Measurements from ENCODE around the gene OR2M4.
"Not testable (repeated sequence)": the region's sequence is repeated elsewhere in the genome, so short reads cannot be mapped to it uniquely, and the experiment has no call there.

Gene OR2M4

DNA sequence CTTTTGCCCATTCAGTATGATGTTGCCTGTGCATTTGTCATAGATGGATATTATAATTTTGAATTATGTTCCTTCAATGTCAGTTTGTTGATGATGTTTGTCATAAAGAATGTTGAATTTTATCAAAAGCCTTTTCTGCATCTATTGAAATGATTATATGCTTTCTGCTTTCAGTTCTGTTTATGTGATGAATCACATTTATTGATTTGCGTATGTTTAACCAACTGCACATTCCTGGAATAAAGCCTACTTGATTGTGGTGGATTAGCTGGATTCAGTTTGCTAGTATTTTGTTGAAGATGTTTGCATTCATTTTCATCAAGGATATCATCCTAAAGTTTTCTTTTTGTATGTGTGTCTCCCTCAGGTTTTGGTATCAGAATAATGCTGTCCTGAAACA lies 5.7 kb upstream of the OR2M4 start:
- Histone ChIP-seq H3K27ac (no peak overlapping the region), H3K4me3 (no peak overlapping the region)
- TF ChIP-seq, protein P1, sequence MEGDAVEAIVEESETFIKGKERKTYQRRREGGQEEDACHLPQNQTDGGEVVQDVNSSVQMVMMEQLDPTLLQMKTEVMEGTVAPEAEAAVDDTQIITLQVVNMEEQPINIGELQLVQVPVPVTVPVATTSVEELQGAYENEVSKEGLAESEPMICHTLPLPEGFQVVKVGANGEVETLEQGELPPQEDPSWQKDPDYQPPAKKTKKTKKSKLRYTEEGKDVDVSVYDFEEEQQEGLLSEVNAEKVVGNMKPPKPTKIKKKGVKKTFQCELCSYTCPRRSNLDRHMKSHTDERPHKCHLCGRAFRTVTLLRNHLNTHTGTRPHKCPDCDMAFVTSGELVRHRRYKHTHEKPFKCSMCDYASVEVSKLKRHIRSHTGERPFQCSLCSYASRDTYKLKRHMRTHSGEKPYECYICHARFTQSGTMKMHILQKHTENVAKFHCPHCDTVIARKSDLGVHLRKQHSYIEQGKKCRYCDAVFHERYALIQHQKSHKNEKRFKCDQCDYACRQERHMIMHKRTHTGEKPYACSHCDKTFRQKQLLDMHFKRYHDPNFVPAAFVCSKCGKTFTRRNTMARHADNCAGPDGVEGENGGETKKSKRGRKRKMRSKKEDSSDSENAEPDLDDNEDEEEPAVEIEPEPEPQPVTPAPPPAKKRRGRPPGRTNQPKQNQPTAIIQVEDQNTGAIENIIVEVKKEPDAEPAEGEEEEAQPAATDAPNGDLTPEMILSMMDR (IDR thresholded peaks at IDR 0.05) = no peak
- no peak for DNase-seq (ENCODE audit: low spot score)

DNA sequence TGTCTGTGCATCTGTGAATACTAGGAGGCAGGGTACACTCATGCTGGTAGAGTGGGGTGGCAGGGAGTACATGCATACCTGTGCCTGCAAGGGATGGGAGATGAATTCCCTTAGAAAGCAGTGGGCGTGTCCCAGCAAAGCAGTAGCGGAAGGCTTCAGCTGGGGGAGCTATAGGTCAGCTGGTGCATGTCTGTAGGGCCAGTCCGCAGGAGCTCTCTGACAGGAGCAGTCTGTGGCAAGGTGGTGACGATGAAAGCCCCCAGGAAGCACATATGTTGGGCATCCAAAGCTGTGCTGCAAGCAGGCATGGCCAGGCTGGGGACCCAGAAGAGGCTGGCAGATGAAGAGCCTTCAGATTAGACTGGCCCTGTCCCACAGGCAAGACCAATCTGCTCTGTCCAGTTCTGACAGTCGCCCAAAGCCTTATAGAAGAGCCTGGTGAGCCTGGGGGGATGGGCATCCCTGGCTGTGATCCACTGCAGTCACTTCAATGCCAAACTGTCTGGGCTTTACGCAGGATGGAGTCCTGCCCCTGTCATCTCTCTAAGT lies 1.8 kb upstream of the OR2M4 start:
- no peak for DNase-seq (ENCODE audit: low spot score)
- TF ChIP-seq, protein P1 (IDR thresholded peaks at IDR 0.05) = no peak
- no peak overlapping the region for H3K27ac ChIP-seq
- no peak overlapping the region for H3K4me3 ChIP-seq

DNA sequence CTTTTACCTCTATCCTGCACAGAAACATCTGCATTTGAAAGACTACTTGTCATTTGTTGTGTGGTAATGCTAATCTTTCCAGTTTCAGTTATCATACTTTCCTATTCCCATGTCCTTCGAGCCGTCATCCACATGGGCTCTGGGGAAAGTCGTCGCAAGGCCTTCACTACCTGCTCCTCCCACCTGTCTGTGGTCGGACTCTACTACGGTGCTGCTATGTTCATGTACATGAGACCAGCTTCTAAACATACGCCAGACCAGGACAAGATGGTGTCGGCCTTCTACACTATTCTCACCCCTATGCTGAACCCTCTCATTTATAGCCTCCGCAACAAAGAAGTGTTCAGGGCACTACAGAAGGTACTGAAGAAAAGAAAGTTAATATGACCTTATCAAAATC lies 8.3 kb downstream of the OR2M4 start:
- H3K27ac ChIP-seq = no peak overlapping the region
- DNase-seq (ENCODE audit: low spot score) = no peak
- H3K4me3 ChIP-seq = no peak overlapping the region
- TF ChIP-seq, protein P1 (IDR thresholded peaks at IDR 0.05) = no peak

DNA sequence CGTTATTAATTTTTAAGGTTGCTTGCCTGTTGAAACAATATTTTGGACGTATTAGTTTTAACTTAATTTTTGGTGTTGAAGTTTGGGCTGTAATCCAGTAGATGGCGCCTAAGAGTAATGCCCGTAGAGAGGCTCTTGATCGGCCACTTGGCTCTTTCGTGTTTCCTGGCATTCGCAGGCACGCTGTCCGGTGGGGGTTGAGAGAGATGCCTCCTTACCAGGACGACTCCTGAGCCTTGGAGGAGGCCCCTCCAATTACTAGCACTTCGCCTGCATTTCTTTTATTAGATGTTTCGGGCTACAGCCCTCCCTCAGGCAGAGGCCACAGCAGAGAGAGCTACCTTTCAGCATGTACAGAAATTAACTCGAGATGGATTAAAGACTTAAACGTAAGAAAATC lies 12.0 kb downstream of the OR2M4 start:
- H3K4me3 ChIP-seq = no peak overlapping the region
- no peak overlapping the region for H3K27ac ChIP-seq
- DNase-seq (ENCODE audit: low spot score) = no peak
- TF ChIP-seq, protein P1 (IDR thresholded peaks at IDR 0.05) = no peak

DNA sequence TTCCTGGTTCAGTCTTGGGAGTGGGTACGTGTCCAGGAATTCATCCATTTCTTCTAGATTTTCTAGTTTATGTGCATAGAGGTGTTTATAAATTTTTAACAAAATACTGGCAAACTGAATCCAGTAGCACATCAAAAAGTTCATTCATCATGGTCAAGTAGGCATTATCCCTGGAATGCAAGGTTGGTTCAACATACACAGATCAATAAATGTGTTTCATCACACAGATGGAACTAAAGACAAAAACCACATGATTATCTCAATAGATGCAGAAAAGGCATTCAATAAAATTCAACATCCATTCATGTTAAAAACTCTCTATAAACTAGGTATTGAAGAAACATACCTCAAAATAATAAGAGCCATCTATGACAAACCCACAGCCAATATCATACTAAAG lies 28.1 kb downstream of the OR2M4 start:
- DNase-seq (ENCODE audit: low spot score); H3K4me3 ChIP-seq; H3K27ac ChIP-seq: not testable (repeated sequence)

DNA sequence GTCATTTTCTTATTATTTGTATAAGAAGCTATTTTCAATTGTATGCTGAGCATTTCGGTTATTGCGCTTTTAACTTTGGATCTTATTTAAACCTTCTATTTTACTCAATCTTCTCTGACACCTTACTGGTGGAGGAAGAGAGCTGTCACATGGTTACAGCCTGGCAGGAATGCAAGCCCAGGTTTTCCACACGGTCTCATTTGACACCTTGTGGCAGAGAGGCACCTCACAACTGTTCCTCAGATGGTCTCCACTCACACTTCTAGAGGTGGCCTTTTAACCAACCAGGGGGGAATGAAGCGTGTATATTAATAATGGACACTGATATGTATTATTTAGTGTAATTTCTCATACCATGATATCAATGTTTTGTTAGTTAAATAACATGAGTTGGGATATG lies 37.0 kb downstream of the OR2M4 start:
- no peak for DNase-seq (ENCODE audit: low spot score)
- Histone ChIP-seq H3K4me3 (no peak overlapping the region), H3K27ac (no peak overlapping the region)
- TF ChIP-seq, protein P1 (IDR thresholded peaks at IDR 0.05) = no peak

DNA sequence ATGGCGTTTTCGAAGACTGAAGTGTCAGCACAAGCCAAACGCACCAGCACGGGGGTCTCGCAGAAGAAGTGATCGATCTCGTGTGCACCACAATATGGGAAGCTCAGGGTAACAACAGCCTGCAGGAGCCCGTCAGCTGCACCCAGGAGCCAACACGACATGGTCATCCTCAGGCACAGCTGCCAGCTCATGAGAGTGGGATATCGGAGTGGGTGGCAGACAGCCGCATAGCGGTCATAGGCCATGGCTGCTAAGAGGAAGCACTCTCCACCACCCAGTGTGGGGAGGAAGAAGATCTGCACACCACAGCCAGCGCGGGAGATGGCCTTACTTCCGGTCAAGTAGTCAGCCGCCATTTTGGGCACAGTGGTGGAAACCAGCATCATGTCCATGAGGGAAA lies 42.0 kb downstream of the OR2M4 start:
- DNase-seq (ENCODE audit: low spot score); H3K27ac ChIP-seq; H3K4me3 ChIP-seq: not testable (repeated sequence)

DNA sequence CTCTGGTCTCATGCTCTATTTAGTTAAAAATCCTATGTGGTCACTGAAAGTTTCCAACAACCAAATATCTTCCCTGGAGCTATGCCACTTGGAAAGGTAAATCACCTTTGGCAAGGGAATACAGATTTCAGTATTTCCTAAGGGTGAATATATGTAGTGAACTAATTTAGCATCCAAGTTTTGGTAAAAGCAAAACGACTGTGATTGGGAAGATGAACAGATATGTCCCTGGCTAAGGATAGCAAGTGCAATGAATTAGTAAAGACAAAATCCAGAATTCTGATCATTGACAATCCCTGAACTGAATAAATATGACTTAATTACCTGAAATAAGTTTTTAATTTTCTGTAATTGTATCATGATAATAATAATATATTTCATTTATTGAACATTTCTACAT lies 46.7 kb downstream of the OR2M4 start, which contains the start of gene OR2T33:
Gene OR2T33 (minus strand): TSS at position 101 of the 400 bp plus-strand sequence. CDS start 4,162 bp downstream, outside the sequence.
- TF ChIP-seq, protein P1 (IDR thresholded peaks at IDR 0.05) = no peak
- Histone ChIP-seq H3K27ac (no peak within 1 kb of the TSS), H3K4me3 (no peak within 1 kb of the TSS)
- no peak for DNase-seq (ENCODE audit: low spot score)
